HG03378 (cell line): ENCODE measurements around the gene WDR17.

Source experiments
- ATAC-seq: cut with Tn5 transposase; IDR thresholded peaks from one replicate; pipeline ENCODE4 v1.9.1; 2021; ENCODE audit warnings: mild to moderate bottlenecking, moderate library complexity; ENCODE audit not compliant: unreplicated experiment

WDR17 gene

DNA sequence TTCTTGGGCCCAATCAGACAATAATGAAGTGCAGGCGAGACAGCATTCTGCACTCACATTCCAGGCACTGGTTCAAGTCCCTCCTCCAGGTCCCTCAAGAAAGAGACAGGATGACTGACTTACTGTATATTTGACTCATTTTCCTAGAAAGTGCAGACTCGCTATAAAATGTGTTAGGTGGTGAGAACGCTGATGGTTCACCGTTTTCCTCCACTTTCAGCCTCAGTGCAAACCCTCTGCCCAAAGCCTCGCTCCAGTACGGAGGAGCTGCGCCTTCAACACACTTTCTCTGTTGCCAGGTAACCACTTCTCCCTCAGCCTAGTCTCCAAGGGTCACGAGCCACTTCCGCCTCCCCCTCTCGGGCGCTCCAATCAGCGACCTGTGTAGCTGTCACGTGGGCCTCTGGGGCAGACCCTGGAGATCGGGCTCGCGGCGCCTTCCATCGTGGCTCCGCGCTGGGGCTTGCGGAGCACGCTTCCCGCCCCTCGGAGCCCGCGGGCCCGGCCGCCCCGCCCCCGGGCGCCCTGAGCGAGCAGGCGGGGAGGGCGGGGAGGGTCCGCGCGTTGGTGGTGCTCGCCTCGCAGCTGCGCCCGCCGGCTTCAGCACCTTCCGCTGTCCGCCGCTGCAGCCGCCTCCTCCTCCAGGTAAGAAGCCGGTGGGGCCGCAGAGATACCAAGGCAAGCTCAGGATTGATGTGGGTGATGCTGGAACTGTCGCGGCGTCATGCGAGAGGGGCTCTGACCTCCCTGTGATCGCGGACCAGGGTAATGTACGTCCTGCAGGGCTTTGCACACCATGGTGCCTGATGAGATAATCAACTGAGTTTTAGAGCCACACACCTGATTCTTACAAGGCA is at the start of gene WDR17:
Gene WDR17, plus strand, starts transcription at position 407 of the 857 bp plus-strand sequence. CDS start 45,740 bp downstream, outside the sequence.
- ATAC-seq: peak; percentile 100

DNA sequence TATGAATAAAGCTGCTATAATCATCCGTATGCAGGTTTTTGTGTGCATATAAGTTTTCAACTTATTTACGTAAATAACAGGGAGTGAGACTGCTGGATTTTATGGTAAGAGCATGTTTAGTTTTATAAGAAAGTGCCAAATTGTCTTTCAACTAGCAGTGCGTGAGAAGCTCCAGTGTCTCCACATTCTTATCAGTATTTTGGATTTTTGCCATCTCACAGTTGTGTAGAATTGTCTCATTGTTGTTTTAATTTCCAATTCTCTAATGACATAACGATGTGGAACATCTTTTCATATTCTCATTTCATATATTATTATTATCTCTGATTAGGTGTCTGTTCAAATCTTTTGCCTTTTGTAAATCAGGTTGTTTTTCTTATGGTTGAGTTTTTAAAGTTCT is 49.0 kb upstream of the WDR17 start:
- no peak for ATAC-seq

GRCh38 chr4:176020481-176021085 is 45.1 kb upstream of the WDR17 start:
- ATAC-seq: no peak

DNA sequence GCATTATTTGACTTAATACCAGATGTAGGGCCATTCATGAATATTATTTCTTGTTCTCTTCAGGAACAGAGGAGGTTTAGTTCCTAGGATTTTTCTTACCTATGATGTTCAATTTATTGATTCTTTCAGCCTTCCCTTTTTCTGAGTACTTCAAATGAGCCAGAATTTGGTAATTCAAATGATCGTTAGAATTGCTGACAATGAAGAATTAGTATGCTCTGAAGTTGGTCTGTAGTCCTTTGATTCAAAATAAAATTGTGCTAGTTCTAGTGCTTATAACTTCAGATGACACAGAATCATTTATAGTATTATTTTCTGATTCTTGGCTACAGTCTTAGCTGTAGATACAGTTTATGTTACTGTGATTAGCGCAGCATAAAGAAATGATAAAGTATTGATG is 35.2 kb upstream of the WDR17 start:
- no peak for ATAC-seq

- no peak for ATAC-seq
Observed at GRCh38 chr4:176031922-176032321, 33.7 kb upstream of the WDR17 start.

- no peak for ATAC-seq
Observed at GRCh38 chr4:176032454-176032853, 33.2 kb upstream of the WDR17 start.

DNA sequence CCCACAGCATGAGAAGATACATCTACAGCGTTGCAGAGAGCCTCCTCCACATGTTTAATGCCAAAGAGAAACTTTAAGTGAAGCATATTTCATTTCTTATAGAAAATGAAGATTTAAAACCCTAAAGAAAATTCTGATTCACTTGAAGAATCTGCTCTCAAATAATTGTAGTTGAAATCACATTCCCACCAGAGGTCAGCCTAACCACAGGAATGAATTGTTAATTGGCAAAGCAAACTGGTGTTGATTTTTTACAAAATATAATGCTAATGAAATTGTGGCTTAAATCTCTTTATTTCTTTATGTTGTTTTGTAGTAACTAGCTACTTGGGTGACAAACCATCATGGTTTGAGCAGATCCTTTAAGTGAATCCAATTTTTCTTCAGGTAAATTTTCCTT is 31.1 kb upstream of the WDR17 start:
- no peak for ATAC-seq

- ATAC-seq: no peak
Observed at GRCh38 chr4:176034936-176035335, 30.7 kb upstream of the WDR17 start.

- ATAC-seq: peak; percentile 81
Observed at GRCh38 chr4:176036585-176037205, 28.9 kb upstream of the WDR17 start.

DNA sequence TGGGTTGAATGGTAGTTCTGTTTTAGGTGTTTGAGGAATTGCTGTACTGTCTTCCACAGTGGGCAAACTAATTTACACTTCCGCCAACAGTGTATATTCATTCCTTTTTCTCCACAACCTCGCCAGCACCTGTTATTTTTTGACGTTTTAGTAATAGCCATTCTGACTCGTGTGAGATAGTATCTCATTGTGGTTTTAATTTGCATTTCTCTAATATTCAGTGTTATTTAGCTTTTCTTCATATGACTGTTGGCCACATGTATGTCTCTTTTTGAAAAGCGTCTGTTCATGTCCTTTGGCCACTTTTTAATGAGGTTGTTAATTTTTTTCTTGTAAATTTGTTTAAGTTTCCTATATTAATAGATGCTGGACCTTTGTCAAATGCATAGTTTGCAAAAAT is 26.9 kb upstream of the WDR17 start:
- ATAC-seq: no peak

DNA sequence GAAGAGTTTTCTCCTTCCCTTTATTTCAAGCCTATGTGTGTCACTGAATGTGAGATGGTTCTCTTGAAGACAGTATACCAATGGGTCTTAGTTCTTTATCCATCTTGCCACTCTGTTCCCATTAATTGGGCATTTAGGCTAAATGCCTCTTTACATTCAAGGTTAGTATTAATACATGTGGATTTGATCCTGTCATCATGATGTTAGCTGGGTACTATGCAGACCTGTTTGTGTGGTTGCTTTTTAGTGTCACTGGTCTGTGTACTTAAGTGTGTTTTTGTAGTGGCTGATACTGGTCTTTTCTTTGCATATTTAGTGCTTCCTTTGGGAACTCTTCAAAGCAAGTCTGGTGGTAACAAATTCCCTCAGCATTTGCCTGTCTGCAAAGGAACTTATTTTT is 23.4 kb upstream of the WDR17 start:
- no peak for ATAC-seq

DNA sequence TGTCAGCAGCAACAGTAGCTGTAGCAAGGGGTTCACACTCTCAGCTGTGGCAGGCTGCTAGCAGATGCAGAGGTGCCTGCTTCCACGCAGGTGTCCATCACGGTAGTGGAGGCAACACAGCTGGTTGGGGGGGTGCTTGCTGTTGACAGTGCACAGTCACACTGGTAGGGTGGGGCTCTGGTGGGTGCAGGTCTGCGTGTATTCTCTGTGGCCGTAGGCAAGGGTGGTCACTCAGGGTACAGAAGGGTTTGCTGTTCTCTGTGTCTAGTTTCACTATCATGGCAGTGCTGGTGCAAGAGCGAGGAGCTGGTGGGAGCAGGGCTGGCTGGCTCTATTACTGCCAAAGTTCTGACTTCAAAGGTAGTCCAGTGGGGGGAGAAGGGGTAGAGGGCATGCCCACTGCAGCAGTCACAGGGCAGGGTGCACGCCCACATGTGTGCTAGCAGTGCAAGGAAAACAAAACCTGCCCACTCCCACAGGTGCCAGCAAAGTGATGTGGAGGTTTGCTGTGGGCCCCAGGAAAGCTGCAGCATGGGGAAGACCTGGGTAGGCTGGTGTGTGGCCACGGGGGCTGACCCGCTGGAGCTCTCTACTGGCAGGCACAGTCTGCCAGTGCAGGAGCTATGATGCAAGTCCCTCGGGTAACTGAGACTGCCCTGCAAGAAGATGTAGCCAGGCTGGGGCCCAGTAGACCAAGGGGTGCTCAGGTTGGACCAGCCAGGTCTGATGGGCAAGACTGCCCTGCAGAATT is 21.6 kb upstream of the WDR17 start:
- ATAC-seq: no peak

DNA sequence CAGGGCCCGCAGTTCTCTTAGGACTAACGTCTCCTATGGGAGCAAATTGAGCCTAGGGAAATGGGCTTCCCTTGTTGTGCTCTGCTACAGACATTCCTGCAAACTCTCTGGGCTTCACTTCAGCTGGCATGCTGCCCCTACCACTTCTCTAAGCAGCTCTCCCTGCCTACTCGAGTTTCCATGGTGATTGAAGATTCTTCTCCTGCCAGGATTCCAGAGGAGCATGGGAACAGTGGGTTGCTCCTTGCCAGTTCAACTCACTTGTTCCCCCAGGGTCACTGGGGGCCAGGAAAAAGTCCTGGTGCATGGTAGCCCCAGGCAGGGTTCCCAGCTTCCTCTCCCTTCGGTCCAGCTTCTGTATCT is 21.1 kb upstream of the WDR17 start:
- ATAC-seq: no peak

DNA sequence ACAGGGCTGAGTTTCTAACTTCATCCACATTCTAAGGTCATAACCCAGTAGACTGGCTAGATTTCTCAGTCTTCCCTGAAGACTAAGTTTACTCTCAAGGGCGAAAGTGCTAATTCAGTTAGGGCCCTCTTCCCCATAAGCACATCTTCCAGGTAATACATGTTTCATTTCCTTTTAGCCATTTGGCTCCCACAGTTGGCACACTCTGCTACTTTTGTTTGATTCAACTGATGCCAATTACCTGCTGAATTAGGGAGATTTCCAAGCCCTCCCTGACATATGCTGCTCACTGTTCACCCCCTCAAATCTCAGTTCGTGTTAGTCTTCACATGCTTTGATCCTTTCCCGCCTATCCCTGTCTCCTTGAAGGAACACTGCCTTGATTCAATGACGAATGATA is 17.0 kb upstream of the WDR17 start:
- no peak for ATAC-seq

DNA sequence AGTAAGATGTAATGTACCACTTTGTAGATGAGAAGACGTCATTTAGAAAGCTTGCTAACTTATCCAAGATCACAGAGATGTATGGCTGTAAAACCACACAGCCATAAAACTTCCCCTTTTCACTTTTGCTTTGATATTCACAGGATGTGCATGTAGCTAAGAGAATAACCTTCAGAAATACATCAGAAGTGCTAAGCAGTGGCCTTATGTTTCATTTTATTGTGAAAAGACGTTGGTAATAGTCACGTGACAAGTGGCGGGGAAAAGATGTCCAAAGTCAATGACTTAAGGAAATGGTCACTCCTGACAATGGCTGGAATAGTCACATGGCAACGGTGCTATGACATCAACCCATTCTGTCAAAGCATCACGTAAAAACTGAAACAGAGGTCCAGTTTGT is 12.9 kb upstream of the WDR17 start:
- ATAC-seq: peak; percentile 99

DNA sequence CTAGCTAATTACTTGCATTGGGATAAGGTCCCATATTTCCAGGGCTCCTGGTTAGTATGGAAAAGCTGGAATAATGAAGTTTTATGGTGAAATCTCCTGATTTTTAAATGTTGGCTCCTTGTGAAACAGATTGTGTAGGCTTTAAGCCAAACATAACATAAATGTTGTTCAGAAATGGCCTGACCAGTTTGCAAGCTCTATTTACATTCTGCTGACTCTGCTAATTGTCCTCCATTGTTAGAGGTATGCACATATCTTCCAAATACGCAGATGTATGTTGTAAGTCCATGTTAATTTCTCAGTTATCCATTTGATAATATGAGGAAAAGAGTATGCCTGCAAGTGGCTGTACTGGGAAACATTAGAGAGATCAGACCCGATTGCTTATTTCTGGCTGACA is 11.9 kb upstream of the WDR17 start:
- ATAC-seq: no peak

DNA sequence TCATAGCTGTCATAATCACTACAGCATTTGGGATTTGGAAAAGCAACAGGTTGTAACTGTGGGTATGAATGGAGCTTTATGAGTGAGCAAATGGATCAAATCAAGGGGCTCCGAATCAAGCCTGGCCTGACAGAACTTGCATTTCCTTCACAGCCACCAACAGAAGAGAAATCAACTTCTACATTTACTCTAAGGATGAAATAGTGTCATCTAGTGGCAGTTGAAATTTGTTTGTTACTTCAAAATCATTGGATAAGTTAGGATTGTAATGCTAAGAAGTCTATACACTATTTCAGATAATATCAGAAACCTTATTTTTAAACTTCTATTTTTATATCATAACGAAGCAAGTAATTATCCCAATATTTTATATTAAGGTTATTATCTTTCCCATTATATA is 10.7 kb upstream of the WDR17 start:
- ATAC-seq: no peak

- no peak for ATAC-seq
Observed at GRCh38 chr4:176063718-176064117, 1.9 kb upstream of the WDR17 start.

- ATAC-seq: no peak
Observed at GRCh38 chr4:176064539-176064938, 1.1 kb upstream of the WDR17 start.

GRCh38 chr4:176066757-176067156 is 1.1 kb downstream of the WDR17 start:
- no peak for ATAC-seq

GRCh38 chr4:176077561-176077960 is 11.9 kb downstream of the WDR17 start:
- ATAC-seq: no peak
